Mesendoderm (in vitro differentiated cells): ENCODE results near the gene TMEM50A.
"Not testable (repeated sequence)": the region's sequence is repeated elsewhere in the genome, so short reads cannot be mapped to it uniquely, and the experiment has no call there.

ENCODE experiments used
- DNase-seq: peaks from one replicate; pipeline ENCODE4 v3.0.0; 2013
- H2AK5ac ChIP-seq: 2 replicates; pipeline ENCODE4 v1.6.1; 2013; ENCODE audit warnings: low read length, inconsistent platforms
- H2BK120ac ChIP-seq: 2 replicates; pipeline ENCODE4 v1.6.1; 2013; ENCODE audit warnings: low read depth, mild to moderate bottlenecking, low read length, moderate library complexity, mixed read lengths
- H2BK15ac ChIP-seq: replicated peaks from 2 replicates; pipeline ENCODE4 v1.6.1; 2013; ENCODE audit warnings: low read depth, mild to moderate bottlenecking, moderate library complexity
- H2BK5ac ChIP-seq: 2 replicates; pipeline ENCODE4 v1.6.1; 2013; ENCODE audit warnings: low read length, inconsistent platforms
- H3K18ac ChIP-seq: 2 replicates; pipeline ENCODE4 v1.6.1; 2013; ENCODE audit warnings: mild to moderate bottlenecking, low read length, mixed read lengths
- H3K23ac ChIP-seq: one replicate; pipeline ENCODE4 v1.6.1; 2013; ENCODE audit warnings: low read length
- H3K27ac ChIP-seq: 2 replicates; pipeline ENCODE4 v1.5.1; 2013; ENCODE audit warnings: low read depth, mild to moderate bottlenecking, inconsistent platforms, low read length, moderate library complexity
- H3K27me3 ChIP-seq: 2 replicates; pipeline ENCODE4 v1.6.1; 2013; ENCODE audit warnings: low read length, control low read depth, mild to moderate bottlenecking, inconsistent platforms; ENCODE audit not compliant: insufficient read depth, poor library complexity
- H3K36me3 ChIP-seq: 2 replicates; pipeline ENCODE4 v1.6.1; 2013; ENCODE audit warnings: low read length, inconsistent platforms; ENCODE audit not compliant: control insufficient read depth, insufficient read depth
- H3K4ac ChIP-seq: one replicate; pipeline ENCODE4 v1.6.1; 2013; ENCODE audit warnings: low read depth, mild to moderate bottlenecking, low read length, moderate library complexity
- H3K4me1 ChIP-seq: 2 replicates; pipeline ENCODE4 v1.6.1; 2013; ENCODE audit warnings: low read depth, low read length, inconsistent platforms; ENCODE audit not compliant: control insufficient read depth
- H3K4me2 ChIP-seq: 2 replicates; pipeline ENCODE4 v1.6.1; 2013; ENCODE audit warnings: low read length
- H3K4me3 ChIP-seq: 2 replicates; pipeline ENCODE4 v1.5.1; 2013; ENCODE audit warnings: mild to moderate bottlenecking, low read length
- H3K56ac ChIP-seq: one replicate; pipeline ENCODE4 v1.6.1; 2013; ENCODE audit warnings: low read length
- H3K79me1 ChIP-seq: 2 replicates; pipeline ENCODE4 v1.6.1; 2013; ENCODE audit warnings: low read length, inconsistent platforms
- H3K79me2 ChIP-seq: 2 replicates; pipeline ENCODE4 v1.6.1; 2013; ENCODE audit warnings: mild to moderate bottlenecking, low read length; ENCODE audit not compliant: control insufficient read depth, insufficient read depth
- H3K9ac ChIP-seq: 2 replicates; pipeline ENCODE4 v1.6.1; 2013; ENCODE audit warnings: low read length, inconsistent platforms
- H4K5ac ChIP-seq: one replicate; pipeline ENCODE4 v1.6.1; 2013; ENCODE audit warnings: low read length
- H4K8ac ChIP-seq: one replicate; pipeline ENCODE4 v1.6.1; 2013; ENCODE audit warnings: low read depth, mild to moderate bottlenecking, control low read depth, low read length, moderate library complexity
- WGBS: extraction: QIAGEN DNeasy Blood & Tissue Kit; methylation state at CpG from one replicate; pipeline ENCODE4 v1.1.7; 2013; ENCODE audit warnings: low lambda C conversion rate, missing lambda C conversion rate; ENCODE audit not compliant: insufficient coverage; ENCODE audit errors: extremely low coverage; 5-methylcytosine and 5-hydroxymethylcytosine counted together

The TMEM50A gene

GRCh38 chr1:25296501-25296900, 41.6 kb upstream of the TMEM50A start:
- H3K36me3 ChIP-seq, H3K27ac ChIP-seq, DNase-seq, H2BK120ac ChIP-seq, H2BK15ac ChIP-seq, H2BK5ac ChIP-seq, H3K9ac ChIP-seq, H4K8ac ChIP-seq, H3K18ac ChIP-seq, H2AK5ac ChIP-seq, H3K4me2 ChIP-seq, H3K27me3 ChIP-seq, H3K23ac ChIP-seq, H4K5ac ChIP-seq, H3K4me3 ChIP-seq, H3K4me1 ChIP-seq, H3K79me2 ChIP-seq, H3K79me1 ChIP-seq, H3K4ac ChIP-seq, H3K56ac ChIP-seq: not testable (repeated sequence)
- no CpG with 5 or more reads among the region's 8 CpGs for WGBS

GRCh38 chr1:25300729-25301128, 37.4 kb upstream of the TMEM50A start:
- H3K23ac ChIP-seq, H3K79me1 ChIP-seq, H3K4me1 ChIP-seq, H3K79me2 ChIP-seq, H3K4me3 ChIP-seq, H2BK5ac ChIP-seq, H3K27me3 ChIP-seq, H4K8ac ChIP-seq, H3K4me2 ChIP-seq, H4K5ac ChIP-seq, H2BK120ac ChIP-seq, H2BK15ac ChIP-seq, H3K9ac ChIP-seq, H3K27ac ChIP-seq, H3K18ac ChIP-seq, H3K4ac ChIP-seq, H3K56ac ChIP-seq, H2AK5ac ChIP-seq, DNase-seq, H3K36me3 ChIP-seq: not testable (repeated sequence)
- WGBS, result no CpG with 5 or more reads among the region's 9 CpGs

- peak; percentile 14 for DNase-seq
- not testable (repeated sequence) for H2AK5ac ChIP-seq, H3K79me2 ChIP-seq, H2BK15ac ChIP-seq, H4K5ac ChIP-seq, H3K18ac ChIP-seq, H3K27ac ChIP-seq, H2BK5ac ChIP-seq, H4K8ac ChIP-seq, H3K9ac ChIP-seq, H3K4me2 ChIP-seq, H3K36me3 ChIP-seq, H3K4me1 ChIP-seq, H3K56ac ChIP-seq, H2BK120ac ChIP-seq, H3K4me3 ChIP-seq, H3K79me1 ChIP-seq, H3K23ac ChIP-seq, H3K4ac ChIP-seq, H3K27me3 ChIP-seq
- no CpG with 5 or more reads among the region's 3 CpGs for WGBS
Observed at GRCh38 chr1:25302330-25302729, 35.8 kb upstream of the TMEM50A start.

DNA sequence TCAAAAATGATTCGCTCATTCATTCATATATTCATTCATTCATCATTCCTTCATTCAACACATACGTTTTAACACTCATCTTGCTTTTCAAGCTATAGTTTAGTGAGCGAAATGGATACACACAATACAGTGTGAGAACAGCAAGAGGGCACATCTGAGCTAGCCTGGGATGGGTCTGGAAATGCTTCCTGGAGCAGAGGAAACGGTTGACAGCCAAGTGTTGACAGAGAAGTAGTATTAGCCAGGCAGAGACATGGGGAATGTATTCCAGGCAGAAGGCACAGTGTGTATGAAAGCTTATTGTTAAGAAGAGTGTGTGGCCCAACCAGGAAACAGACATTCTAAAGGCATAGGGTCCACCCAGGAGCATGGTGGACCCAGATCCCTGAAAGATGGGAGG, 33.2 kb upstream of the TMEM50A start:
- H3K79me1 ChIP-seq, H3K4ac ChIP-seq, H3K18ac ChIP-seq, H2AK5ac ChIP-seq, H2BK120ac ChIP-seq, H3K36me3 ChIP-seq, H4K5ac ChIP-seq, DNase-seq, H3K4me1 ChIP-seq, H2BK15ac ChIP-seq, H3K9ac ChIP-seq, H3K23ac ChIP-seq, H3K27ac ChIP-seq, H3K56ac ChIP-seq, H3K4me3 ChIP-seq, H3K27me3 ChIP-seq, H2BK5ac ChIP-seq, H4K8ac ChIP-seq, H3K4me2 ChIP-seq, H3K79me2 ChIP-seq: not testable (repeated sequence)
- WGBS, result no CpG with 5 or more reads among the region's 4 CpGs

- not testable (repeated sequence) for H3K4me3 ChIP-seq, H4K8ac ChIP-seq, DNase-seq, H3K4me1 ChIP-seq, H3K4ac ChIP-seq, H3K9ac ChIP-seq, H2BK120ac ChIP-seq, H4K5ac ChIP-seq, H3K79me2 ChIP-seq, H3K36me3 ChIP-seq, H3K4me2 ChIP-seq, H3K23ac ChIP-seq, H2BK5ac ChIP-seq, H2AK5ac ChIP-seq, H3K56ac ChIP-seq, H2BK15ac ChIP-seq, H3K18ac ChIP-seq, H3K79me1 ChIP-seq, H3K27ac ChIP-seq, H3K27me3 ChIP-seq
- WGBS, result no CpG with 5 or more reads among the region's 1 CpG
Observed at GRCh38 chr1:25308168-25308567, 30.0 kb upstream of the TMEM50A start.

DNA sequence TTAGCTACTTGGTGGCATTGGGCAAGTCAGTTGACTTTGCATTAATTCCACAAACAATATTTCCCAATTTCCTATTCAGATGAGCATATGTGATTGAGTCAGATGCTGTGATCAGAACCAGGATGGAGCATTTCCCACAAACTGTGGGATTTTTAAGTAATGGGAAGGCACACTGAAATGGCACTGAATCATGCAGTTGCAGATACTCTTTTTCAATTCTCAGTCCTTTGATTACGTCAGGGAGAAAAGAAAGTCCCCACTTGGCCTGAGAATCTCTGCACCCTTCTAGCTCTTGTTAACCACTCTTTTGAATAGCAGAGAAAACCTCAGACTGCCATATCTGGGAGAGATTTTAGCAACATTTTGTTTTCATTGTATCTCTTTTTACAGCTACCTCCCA, 29.0 kb upstream of the TMEM50A start:
- not testable (repeated sequence) for H3K9ac ChIP-seq, H2BK5ac ChIP-seq, H3K4me1 ChIP-seq, H3K79me2 ChIP-seq, H2BK120ac ChIP-seq, H4K5ac ChIP-seq, H3K4me3 ChIP-seq, H3K4me2 ChIP-seq, H3K36me3 ChIP-seq, H2AK5ac ChIP-seq, H3K18ac ChIP-seq, H3K56ac ChIP-seq, H2BK15ac ChIP-seq, H3K4ac ChIP-seq, DNase-seq, H3K27ac ChIP-seq, H3K23ac ChIP-seq, H3K79me1 ChIP-seq, H3K27me3 ChIP-seq, H4K8ac ChIP-seq
- WGBS, result no CpG with 5 or more reads among the region's 1 CpG
